GM19043 (cell line): ENCODE measurements around the gene MAP4K2.

Experiments
- ATAC-seq: cut with Tn5 transposase; IDR thresholded peaks from one replicate; pipeline ENCODE4 v1.9.1; 2021; ENCODE audit warnings: low read depth; ENCODE audit not compliant: unreplicated experiment

Gene MAP4K2

DNA sequence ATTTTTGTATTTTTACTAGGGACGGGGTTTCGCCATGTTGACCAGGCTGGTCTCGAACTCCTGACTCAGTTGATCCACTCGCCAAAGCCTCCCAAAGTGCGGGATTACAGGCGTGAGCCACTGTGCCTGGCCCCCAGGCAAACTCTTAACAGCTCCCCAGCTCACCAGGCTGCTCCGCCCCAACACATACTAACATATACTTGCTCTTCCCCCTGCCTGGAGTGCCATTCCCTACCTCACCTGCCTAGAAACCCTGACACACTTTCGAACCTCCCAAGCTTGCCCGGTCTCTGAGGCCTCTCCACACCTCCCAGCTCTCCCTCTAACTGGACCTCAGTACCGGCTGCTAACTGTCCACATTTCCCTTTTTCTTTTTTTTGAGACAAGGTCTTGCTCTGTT is 8.5 kb downstream of the MAP4K2 start:
- no peak for ATAC-seq

DNA sequence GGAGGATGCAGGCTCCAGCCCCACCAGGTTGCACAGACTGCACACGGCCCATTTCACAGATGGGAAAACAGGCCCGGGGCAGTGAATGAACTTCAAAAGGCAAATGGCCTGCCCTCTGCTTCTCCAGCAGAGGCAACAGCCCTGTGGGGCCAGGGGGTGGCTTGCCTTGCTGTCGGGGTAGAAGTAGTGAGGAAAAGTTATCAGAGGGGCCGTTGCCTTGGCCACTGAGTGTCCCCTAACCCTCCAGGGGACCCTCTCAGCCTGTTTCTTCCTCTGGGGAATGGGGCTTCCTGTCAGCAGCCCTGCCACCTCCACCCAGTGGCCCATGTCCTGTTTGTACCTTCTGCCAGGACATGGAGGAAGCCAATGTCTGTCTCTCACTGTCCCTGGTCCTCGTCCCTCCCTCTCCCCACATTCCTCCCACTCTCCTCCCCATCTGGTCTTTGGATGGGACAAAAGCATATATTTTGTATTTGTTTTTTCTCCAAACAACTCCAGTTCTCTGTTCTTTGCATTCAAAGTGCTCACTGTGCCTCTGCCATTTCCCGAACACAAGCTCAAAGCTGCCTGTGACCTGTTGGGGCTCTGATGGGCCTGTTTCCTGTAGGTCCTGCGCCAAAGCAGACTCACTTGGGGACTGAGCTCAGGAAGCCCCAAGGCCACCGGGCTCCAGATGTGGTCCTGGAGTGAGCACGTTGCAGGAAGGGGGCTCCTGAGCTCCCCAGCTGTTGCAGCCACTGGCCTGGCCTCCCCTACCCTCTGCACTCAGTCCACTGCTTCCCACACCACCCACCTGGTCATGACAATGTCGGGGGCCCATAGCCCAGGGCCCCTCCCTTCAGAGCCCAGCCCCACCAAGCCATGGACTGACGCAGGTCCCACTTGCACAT is 9.5 kb downstream of the MAP4K2 start:
- no peak for ATAC-seq

DNA sequence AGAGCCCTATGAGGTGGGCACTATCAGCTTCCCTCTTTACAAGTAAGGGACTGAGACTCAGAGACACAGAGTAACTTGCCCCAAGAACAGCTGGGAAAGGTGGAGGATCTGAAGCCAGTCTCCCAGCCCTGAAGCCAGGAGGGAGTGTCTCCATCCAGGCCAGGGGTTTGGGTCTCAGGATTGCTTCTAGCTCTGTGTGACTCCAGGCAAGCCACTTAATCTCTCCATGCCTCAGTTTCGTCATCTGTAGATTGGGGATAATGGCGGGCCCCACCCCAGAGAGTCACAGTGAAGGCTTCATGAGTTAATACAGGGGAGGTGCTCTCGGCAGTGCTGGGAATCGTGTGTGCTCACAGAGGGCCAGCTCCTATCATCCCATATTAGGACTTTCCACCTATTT is 10.5 kb downstream of the MAP4K2 start:
- ATAC-seq: no peak

DNA sequence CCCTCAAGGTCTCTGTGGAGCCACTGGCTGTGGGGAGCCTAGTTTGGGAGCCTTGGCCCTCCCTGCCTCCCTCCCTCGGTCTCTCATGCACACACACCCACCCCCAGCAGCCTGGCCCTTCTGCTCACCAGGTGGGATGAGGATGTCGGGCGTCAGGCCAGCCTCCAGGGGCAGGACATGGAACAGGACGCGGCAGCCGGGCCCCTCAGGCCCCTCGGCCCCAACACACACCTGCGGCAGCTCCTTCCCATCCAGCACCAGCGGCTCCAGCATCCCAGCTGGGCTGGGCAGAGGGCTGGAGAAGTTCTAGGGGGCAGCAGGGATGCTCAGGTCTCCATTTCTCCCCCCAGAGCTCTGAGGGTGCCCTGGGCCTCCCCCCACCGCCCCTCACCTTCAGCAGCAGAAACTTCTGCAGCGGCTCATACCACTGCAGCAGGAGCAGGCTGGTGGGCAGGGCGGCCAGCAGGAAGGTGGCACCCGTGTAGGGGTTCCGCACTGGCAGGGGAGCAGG is 11.2 kb downstream of the MAP4K2 start:
- ATAC-seq: no peak

DNA sequence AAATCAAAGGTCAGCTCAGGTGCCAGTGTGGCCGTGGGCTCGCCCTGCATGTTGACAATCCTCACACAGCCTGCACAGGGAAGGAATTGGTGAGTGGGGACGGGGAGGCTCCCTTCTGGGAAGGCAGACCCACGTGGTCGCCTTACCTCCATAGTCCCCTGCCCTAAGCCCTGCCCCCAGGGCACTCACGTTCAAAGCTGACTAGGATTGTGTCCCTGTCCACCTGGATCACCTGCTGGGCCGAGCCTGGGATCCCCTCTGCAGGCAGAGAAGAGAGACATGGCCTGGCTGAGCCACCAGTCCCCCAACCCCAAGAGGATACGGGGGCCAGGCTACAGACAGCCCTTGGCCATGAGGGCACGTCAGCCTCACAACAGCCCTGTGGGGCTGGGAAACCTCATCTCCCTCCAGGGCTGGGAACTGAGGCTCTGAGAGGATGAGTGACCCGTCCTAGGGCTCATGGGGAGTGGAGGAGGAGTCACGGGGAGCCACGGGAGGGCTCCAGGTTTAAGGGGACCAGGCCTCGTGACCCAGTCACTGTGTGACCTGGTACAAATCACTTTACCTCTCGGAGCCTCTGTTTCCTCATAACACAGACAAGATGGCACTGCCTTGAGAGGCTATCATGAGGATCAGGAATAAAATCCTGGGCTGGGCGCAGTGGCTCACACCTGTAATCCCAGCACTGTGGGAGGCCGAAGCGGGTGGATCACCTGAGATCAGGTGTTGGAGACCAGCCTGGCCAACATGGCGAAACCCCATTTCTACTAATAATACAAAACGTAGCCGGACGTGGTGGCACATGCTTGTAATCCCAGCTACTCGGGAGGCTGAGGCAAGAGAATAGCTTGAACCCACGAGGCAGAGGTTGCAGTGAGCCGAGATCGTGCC is 12.6 kb downstream of the MAP4K2 start:
- no peak for ATAC-seq

DNA sequence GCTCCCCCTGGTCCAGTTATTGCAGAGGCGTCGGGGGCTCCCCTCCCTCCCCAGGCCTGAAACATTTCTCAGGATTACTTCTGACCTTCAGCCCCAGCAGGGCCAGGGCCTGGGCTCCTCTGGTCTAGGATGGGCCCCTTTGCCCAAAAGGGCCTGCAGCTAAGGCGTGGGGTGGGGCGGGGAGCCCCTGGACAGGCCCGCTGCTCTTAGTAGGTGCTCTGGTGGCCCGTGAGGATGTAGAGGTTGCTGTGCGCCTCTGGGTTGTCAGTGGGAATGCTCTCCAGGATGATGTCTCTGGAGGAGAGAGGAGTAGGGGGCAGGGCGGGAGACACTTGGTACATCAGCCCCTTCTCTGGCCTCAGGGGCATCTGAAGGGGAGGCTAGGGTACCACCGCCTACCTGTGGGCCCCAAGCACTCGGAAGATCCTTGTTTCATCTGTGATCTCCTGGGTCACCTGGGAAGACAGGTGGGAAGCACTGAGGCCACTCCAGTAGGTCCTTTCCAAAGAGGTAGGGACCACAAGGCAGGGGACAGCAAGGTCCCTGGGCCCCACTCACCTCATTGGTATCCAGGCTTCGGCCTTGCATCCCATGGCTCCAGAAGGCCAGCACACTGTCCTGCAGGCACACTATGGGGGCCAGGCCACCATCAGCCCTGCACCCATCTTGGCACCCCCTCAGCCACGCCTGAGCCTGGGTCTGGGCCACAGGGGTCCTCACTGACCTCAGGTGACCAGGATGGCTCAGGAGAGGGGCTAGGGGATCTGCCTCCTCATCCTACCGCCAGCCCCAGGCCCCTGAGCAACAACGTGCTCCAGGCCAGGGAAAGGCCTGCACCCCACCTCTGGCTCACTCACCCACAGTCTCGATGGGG is 13.4 kb downstream of the MAP4K2 start:
- no peak for ATAC-seq

DNA sequence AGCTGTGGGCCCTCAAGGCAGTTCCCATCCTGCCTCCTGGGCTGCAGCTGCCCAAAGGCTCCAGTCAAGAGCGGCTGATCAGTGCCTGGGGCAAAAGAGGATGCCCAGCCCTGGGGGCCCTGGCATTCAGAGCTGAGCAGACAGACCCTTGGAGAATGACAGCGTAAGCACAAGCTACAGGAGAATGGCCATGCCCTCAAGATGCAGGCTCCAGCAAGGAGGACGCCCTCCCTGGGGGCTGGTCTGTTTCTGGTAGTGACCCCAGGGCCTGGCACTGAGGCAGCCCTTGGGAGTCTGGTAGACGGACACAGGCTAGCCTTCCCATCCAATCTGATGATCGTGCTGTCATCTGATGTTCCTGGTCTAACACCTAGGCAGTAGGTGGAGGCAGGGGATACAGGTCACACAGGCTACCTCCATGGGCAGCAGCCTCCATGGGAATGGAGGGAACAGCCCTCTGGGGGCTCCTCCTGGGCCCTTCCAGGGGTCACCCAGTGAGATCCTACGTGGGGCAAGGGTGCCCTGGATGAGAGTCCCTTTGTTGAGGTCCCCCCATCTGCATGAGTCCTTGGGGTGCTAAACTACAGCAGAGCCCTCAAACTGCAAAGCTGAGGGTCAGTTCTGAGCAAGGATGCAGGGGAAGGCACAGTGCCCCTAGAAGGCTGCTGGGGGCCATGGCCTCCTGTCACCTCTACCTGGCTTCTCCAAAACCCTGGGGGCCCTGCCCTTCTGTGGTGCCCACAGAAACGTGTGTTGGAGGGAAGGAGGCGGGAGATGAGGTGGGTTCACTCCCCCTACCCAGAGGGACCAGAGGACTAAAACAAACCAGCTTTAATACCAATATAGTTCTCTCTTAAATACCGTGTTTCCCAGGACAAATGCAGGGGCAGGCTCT is 14.4 kb downstream of the MAP4K2 start:
- ATAC-seq: no peak

DNA sequence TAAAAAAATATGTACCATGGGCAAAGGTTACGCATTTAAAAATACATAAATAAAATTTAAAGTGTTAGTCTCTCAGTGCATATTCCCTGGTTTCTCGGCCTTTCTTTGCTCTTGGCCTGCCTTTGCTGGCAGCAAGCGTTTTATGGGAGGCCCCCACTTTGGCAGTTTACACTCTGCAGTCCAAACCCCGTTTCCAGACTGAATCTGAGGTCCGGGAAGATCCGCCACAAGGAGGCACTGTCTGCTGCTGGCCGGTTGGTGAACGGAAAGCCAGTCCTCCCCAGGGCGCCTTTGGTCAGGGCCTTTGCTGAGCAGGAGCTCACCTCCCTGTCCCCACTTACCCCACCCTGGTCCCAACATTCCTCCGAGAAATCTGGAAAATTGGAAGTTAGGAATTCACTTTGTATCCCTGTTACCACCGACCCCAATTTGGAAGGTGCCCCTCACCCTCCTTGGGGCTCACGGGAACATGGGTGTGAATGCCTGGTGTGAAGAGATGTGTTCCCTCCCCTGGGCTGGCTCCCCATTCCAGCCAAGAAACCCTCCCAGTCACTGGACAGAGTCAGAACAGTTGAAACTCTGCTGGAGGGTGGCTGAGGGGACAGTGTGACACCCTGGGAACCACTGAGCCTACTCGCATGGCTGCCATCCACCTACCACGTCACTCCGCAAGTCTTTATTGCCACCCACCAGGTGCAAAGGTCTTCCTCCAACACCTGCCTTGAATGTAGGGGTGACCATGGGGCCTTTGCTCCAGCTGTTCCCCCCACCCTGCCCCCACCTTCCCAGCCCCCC is 15.3 kb downstream of the MAP4K2 start:
- no peak for ATAC-seq

DNA sequence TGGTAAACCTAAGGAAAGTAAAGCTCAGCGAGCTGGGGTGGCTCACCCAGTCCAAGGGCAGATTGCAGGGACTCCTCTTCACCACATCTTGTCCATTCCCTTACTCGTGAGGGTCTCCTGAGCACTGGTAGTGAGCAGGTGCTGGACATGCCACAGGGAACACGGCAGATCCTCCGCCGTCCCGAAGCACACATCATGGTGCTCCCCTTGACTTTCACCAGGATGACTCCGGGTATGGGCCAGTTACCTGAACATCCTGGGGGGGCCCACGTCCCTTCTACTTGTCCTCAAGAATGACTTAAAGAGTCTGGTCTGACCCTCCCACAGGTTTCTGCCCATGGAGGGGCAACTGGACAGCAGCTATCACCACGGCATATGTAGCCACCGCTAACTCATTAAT is 16.7 kb downstream of the MAP4K2 start:
- ATAC-seq: no peak

DNA sequence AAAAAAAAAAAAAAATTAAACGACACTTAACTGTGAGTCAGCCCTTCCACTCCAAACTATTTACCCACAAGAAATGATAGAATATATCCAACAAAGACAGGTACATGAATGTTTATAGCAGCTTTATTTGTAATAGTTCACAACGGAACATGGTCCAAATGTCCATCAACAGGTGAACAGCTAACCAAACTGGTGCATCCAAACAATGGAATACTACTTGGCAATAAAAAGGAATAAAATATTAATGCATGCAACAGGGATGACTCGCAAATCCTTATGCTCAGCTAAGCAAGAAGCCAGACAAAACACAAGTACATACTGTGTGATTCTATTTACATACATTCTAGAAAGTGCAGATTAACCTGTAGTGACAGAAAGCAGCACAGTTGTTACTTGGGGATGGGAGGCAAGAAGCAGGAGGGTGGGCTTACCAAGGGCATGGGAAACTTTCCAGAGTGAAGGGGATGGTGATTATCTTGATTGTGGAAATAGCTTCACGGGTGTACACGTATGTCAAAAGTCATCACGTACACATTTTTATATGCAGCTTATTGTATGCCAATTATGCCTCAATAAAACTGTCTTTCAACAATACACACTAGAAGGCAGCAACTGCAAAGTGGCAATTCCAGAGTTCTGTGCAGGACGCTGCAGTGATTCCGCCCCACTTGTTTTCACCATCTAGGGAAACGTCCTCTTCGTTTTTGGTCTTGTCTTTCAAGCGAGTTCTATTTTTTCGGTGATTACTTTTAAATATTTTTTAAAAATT is 18.0 kb downstream of the MAP4K2 start:
- no peak for ATAC-seq

DNA sequence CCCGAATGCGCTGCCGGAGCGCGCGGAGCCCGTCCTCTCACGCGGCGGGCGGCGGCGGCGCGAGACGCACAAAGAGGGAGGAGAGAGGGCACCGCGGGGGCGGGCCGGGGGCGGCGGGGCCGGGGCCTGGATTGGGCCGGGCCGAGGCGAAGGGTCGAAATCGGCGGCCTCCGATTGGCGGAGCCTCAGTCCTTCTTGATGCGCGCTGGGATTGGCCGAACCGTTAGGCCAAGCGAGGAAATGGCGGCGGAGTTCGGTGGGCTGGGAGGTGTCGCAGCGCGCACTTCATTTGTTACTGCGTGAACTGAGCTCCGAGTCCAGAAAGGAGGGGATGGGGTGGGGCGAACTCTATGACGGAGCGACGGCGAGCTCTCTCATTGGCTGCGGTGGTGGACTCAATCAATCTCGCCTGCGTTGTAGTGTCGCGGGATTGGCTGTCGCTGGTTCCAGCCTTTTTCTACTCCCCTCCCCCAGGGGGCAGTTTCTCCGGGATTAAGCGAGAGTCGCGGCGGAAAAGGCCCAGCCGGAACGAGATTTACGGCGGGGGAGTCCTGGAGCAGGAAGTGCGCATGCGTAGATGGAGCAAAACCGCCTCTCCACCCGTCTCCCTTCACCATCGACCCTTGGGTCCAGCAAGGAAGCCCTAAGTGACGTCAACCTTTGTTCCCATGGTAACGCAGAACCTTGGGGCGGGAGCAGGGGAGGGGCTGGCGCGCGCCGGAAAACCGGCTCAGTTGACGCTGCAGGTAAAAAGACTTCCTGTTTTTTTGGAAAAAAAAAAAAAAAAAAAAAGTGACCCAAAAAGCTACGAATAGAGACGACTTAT is 24.3 kb downstream of the MAP4K2 start, which contains the start of gene SF1:
SF1 (minus strand) TSS at position 70 of the 826 bp plus-strand sequence. CDS start 150 bp downstream, outside the sequence.
- peak; percentile 84 for ATAC-seq

DNA sequence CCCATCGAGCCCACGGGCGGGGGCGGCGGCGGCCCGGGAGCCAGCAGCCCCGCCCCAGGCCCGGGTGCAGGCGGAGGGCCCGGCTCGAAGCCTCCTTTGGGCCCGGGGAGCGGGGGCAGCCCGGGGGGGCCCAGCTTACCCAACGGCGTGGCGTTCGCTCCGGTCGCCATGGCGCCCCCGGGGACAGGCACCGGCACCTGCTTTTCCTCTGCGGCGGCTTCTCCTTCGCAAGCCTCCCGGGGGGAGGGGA is 24.9 kb downstream of the MAP4K2 start:
- ATAC-seq: peak; percentile 1

DNA sequence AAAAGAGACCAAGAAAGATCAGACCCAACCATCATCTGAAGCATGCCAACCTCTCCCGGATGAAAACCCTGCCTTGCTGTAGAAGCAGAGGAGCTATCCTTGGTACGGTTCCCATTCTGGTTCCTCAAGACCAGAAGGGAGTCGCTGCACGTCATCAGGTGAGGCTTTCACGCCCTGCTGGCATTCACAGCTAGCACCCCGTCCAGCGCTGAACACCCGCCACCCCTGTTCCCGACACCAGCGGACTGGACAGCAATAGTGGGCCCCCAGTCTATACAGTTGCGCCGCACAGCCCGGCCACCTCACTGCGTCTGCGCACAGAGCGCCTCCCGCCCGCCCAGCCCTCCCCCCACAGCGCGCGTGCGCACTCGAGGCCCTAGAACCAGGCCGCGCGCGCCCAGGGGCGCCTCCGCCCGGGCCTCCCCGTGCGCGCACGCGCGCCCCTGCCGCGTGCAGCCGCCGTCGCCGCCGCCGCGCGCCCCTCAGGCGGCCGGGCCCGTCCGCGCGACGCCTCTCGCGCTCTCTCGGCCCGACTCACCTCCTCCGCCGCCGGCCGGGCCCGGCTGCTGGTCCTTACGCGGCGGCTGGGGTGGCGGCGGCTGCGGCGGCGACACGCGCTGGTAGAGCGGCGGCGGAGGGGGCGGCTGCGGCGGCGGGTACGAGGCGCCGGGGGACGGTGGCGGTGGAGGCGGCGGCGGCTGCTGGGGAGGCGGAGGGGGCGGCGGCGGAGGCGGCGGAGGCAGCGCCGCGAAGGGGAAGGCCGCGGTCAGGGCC is 25.4 kb downstream of the MAP4K2 start:
- ATAC-seq: no peak

DNA sequence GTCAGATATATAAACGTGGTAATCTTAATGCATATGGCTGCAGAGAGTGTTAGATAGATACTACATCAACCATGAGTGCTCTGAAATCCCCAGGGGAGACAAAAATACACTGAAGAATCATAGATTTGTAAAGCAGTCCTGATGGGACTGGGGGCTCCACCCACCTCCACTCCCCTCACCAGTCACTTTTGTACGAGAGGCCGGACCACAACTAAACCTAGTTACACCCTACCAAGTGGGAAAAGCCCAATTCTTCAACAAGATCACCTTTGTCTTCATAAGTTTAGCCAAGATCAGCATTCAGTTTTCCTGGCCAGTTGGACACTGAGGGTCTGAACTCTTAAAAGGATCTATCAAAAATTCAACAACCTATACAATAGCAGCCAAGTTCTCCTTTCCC is 26.1 kb downstream of the MAP4K2 start:
- no peak for ATAC-seq

DNA sequence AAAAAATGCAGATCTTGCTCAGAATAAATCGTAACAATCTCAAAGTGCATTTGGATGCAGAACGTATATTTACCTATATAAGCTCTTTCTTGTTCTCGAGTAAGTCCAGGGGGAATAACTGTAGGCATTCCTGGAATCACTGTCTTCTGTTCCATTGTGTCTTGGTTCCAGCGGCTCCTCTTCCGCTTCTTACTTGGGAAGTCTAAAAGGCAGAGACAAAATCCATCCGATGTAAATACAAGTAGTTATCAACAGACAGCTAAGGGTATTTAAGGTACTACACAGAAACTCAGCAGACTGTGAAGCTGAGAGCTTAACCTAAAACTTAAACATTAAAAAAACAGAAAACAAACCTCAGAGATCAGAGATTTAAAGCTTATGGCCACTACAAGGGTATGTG is 26.6 kb downstream of the MAP4K2 start:
- ATAC-seq: no peak

DNA sequence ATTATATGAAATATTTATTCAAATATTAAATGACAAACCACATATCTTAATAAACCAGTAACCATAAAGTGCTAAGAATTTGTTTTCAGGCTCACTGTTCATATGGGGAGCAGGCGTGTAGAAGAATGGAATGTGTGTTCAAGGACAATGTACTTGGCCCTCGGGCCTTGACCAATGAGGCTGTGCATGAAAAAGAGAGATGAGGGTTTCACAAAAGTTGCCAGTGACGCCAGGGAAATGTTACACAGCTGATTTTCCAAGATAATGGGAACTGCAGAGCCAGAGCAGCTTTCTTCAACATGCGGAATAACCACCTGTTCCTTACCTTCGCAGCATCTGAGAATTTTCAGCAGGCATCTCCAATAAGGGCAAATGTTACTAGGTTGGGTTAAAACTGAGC is 28.9 kb downstream of the MAP4K2 start:
- no peak for ATAC-seq
